GM21360 (cell line): ENCODE results near the gene TRERF1.
"Not testable (repeated sequence)": the region's sequence is repeated elsewhere in the genome, so short reads cannot be mapped to it uniquely, and the experiment has no call there.

Experiments
- ATAC-seq: cut with Tn5 transposase; IDR thresholded peaks from one replicate; pipeline ENCODE4 v1.9.1; 2021; ENCODE audit warnings: mild to moderate bottlenecking, moderate library complexity; ENCODE audit not compliant: unreplicated experiment

The TRERF1 gene

DNA sequence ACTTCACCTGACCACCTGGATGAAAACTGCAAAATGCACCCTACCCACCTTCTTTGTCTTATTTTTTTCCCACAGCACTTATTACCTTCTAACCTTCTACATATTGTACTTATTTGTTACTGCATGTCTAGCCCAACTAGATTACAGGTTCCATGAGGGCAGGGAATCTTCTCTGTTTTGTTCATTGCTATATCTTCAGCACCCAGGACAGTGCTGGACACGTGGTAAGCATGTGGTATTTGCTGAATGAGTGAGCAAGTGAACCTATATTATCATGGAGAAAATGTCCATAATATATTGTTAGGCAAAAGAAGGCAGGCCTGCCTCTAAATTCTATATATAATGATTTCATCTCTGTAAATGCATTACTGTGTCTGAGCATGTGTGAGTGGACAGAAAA is 107.0 kb downstream of the TRERF1 start:
- no peak for ATAC-seq

- no peak for ATAC-seq
Measured at GRCh38 chr6:42341771-42342553, 109.8 kb downstream of the TRERF1 start.

DNA sequence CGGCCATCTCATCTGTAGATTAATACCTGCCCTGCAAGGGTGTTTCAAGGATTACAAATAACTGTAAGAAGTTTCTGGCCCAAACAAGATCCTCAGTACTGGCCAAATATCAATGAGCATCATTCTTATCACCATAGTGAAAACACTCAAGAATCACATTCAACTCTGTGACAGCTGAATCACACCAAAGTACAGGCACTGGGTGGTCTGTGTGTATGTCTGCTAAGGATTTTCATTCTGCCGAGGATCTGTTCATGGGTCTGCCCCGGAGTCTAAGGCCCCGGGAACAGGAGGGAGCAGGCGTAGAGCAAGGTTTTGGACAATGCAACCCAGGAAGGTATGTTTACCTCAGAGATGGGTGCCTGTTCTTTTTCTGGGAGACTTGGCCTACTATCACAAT is 110.5 kb downstream of the TRERF1 start:
- ATAC-seq, result no peak

- no peak for ATAC-seq
Measured at GRCh38 chr6:42340511-42340910, 111.2 kb downstream of the TRERF1 start.

GRCh38 chr6:42339991-42340401 is 111.7 kb downstream of the TRERF1 start:
- no peak for ATAC-seq

GRCh38 chr6:42338744-42339222 is 112.9 kb downstream of the TRERF1 start:
- no peak for ATAC-seq

DNA sequence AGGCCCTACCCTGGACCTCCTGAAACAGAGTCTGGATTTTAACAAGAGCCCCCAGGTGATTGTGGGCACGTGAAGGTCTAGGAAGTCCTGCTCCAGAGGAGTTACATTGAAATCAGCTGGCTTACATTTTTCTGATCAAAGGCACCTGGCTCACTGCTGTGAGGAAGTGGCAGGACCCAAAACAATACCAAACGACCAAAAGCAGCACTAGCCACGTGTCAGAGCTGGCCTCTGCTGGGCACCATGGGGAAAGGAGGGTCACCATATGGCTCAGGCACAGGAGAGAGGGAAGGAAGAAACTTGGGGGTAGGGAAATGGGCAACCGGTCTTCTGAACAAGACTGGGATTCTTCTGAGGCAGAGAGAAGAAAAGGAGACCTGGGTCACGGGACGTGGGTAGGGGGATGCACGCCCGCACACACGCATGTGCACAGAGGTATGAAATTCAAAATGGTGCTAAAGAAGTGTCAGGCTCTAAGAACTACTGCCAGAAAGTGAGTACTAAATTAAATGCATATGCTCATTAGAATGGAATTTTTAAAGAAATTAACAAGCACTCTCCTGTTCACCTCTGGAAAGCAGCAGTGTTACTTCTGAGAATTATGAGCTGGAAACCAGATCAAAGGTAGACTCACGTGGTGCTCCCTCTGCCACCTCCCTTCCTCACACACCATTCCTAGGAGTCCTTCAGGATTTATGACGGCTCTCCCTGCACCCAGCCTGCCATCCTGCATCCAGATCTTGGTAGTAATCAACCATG is 113.6 kb downstream of the TRERF1 start:
- no peak for ATAC-seq

GRCh38 chr6:42336431-42336830 is 115.3 kb downstream of the TRERF1 start:
- ATAC-seq, result no peak

- no peak for ATAC-seq
Measured at GRCh38 chr6:42335896-42336295, 115.8 kb downstream of the TRERF1 start.

- no peak for ATAC-seq
Measured at GRCh38 chr6:42334870-42335269, 116.9 kb downstream of the TRERF1 start.

GRCh38 chr6:42333612-42334011 is 118.1 kb downstream of the TRERF1 start:
- no peak for ATAC-seq

- ATAC-seq, result no peak
Measured at GRCh38 chr6:42332916-42333315, 118.8 kb downstream of the TRERF1 start.

GRCh38 chr6:42331019-42331418 is 120.7 kb downstream of the TRERF1 start:
- ATAC-seq, result no peak

DNA sequence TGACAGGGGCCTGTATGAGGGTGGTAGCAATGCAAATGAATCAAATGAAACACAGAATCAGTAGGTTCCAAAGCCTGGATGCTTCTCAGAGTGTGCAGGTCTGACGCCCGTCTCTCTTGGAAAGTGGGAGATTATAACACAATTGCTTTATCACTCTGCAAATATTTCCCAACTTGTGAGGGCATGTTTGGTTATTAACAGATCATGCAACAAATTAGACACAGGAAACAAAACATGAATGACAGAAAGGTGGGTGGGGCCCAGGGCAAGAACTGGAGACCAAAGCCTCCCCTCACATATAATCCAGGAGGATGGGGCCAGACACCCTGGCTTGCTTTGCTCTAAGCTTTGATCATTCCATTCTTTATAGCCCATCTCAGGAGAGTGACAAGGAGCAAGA is 125.5 kb downstream of the TRERF1 start:
- no peak for ATAC-seq

GRCh38 chr6:42324656-42325324 is 126.9 kb downstream of the TRERF1 start:
- not testable (repeated sequence) for ATAC-seq

- no peak for ATAC-seq
Measured at GRCh38 chr6:42322676-42323075, 129.1 kb downstream of the TRERF1 start.

DNA sequence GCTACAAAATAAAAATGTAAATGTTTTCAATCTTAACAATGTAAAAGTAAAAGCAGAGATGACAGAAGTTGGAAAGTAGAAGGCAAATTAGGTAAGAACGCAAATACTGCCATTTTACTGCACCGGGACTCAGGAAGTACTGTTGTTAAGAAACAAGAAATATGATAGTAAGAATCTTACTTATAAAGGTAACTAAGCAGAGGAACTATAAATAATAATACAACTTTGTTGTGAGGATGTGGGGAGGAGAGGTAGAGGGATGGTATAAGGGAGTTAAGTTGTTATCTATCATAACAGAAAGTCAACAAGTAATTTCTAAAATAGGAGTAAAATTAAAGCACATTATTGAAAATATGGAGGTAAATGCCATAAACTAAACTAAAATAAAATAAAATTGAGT is 129.8 kb downstream of the TRERF1 start:
- no peak for ATAC-seq

DNA sequence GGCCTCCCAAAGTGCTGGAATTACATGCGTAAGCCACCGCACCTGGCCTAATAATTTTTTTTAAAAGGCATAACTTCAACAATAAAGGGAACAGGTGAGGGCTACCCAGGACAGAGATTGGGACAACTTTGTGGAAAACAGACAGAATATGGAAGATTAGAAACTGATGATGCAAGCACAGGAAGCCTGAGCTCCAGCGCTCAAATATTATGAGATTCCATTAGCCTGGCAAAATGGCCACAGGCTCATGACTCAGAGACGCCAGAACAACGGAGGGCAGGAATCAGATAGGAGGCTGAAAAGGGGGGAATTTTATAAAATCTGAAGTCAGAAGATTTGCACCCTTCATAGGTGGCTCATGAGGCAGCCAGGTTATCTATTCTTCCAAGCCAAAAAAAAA is 131.0 kb downstream of the TRERF1 start:
- ATAC-seq, result no peak

- no peak for ATAC-seq
Measured at GRCh38 chr6:42318480-42318879, 133.2 kb downstream of the TRERF1 start.

DNA sequence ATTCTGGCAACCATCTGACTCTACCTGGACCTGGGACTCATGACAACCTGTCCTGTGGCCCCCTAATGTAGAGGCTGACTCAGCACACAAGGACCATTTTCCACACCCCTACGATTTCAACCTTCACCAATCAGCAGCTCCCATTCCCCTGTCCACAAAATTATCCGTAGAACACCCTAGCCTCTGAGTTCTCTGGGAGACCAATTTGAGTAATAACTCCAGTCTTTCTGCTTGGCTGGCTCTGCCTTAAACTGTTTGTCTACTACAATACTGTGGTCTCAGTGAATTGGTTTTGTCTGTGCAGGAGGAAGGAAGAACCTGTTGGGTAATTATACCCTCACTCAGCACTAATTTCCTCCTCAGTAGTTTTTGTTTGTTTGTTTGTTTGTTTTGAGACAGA is 134.7 kb downstream of the TRERF1 start:
- ATAC-seq, result no peak
